22Rv1 (cell line): Measurements from ENCODE around the gene PDCD10.

Experiments used
- CTCF ChIP-seq: fragments of 450-650 bp; IDR thresholded peaks from 2 replicates; pipeline ENCODE4 v1.5.1; 2017; ENCODE audit warnings: mild to moderate bottlenecking
- ZFX ChIP-seq: fragments of 450-650 bp; IDR thresholded peaks from 2 replicates; pipeline ENCODE4 v1.6.1; 2017; ENCODE audit warnings: antibody characterized with exemption, borderline replicate concordance

- no peak for TF ChIP-seq CTCF
- TF ChIP-seq ZFX, result no peak
These were observed 2.2 kb downstream of the PDCD10 start for GRCh38 chr3:167732313-167733065.
